A673 (cell line): ENCODE measurements around the gene TOPORS. TPM values are rescaled to one million over a fixed set of nuclear protein-coding genes. Genes with fewer than 3 reads are reported as not detected.

Experiments
- BruUV-seq: library from RNA; stranded (reverse); fragments of 400-500 nt; replicated peaks from 2 replicates; lab custom pipeline; 2021; lab: Mats Ljungman, UMichigan
- CTCF ChIA-PET: fragments of 300-600 bp; sonication (Branson Sonifier 250); formaldehyde crosslinking; loops from one replicate; lab custom pipeline; 2022; ENCODE audit warnings: antibody characterized with exemption; lab: Charles Lee
- POLR2A ChIA-PET: fragments of 300-600 bp; sonication (Branson Sonifier 250); formaldehyde crosslinking; loops from one replicate; lab custom pipeline; 2022; ENCODE audit warnings: antibody characterized with exemption; ENCODE audit not compliant: low non-redundant PET; lab: Charles Lee
- DNase-seq: peaks from one replicate; pipeline ENCODE4 v3.0.0-alpha.2; 2015; ENCODE audit warnings: low spot score
- H3K27ac ChIP-seq: fragments of 200-600 bp; sonication (generic); 2 replicates; pipeline ENCODE4 v1.5.1; 2016; ENCODE audit warnings: mixed run types, low read depth, mild to moderate bottlenecking, mixed read lengths, antibody characterized with exemption, low read length; ENCODE audit not compliant: poor library complexity, severe bottlenecking
- H3K27me3 ChIP-seq: fragments of 200-600 bp; sonication (generic); replicated peaks from 2 replicates; pipeline ENCODE4 v1.6.1; 2017; ENCODE audit warnings: mixed run types, low read depth, mild to moderate bottlenecking, mixed read lengths, antibody characterized with exemption, low read length; ENCODE audit not compliant: insufficient read depth, poor library complexity
- H3K36me3 ChIP-seq: fragments of 200-600 bp; sonication (generic); 2 replicates; pipeline ENCODE4 v1.6.1; 2016; ENCODE audit warnings: mixed run types, mild to moderate bottlenecking, mixed read lengths, antibody characterized with exemption, low read length; ENCODE audit not compliant: insufficient read depth, poor library complexity, severe bottlenecking
- H3K4me1 ChIP-seq: fragments of 200-600 bp; sonication (generic); 2 replicates; pipeline ENCODE4 v1.6.1; 2017; ENCODE audit warnings: mixed run types, mild to moderate bottlenecking, mixed read lengths, antibody characterized with exemption, low read length; ENCODE audit not compliant: insufficient read depth, poor library complexity, severe bottlenecking
- H3K4me3 ChIP-seq: fragments of 200-600 bp; sonication (generic); 2 replicates; pipeline ENCODE4 v1.5.1; 2016; ENCODE audit warnings: low read depth, mixed run types, mild to moderate bottlenecking, mixed read lengths, low read length; ENCODE audit not compliant: poor library complexity, severe bottlenecking
- H3K9me3 ChIP-seq: fragments of 200-600 bp; sonication (generic); 2 replicates; pipeline ENCODE4 v1.6.1; 2016; ENCODE audit warnings: mixed run types, low read depth, mild to moderate bottlenecking, mixed read lengths, antibody characterized with exemption, low read length; ENCODE audit not compliant: poor library complexity, severe bottlenecking
- EZH2 ChIP-seq: fragments of 200-600 bp; sonication (generic); IDR thresholded peaks from 2 replicates; pipeline ENCODE4 v1.6.1; 2017; ENCODE audit warnings: borderline replicate concordance, low read depth, mild to moderate bottlenecking, mixed read lengths, antibody characterized with exemption, low read length; ENCODE audit not compliant: poor library complexity, severe bottlenecking
- intact Hi-C: fragments of 100-400 bp; cut with micrococcal nuclease; formaldehyde crosslinking; loops from one replicate; pipeline ENCODE4 v1.10.0; 2022; ENCODE audit not compliant: unreplicated experiment
- total RNA-seq: library from RNA; stranded (reverse); gene quantifications from 2 replicates; pipeline ENCODE4 v1.2.3, GENCODE V29; 2021
- TF ChIP-seq, protein P1 (sequence below): fragments of 300-800, 200-600 bp; sonication (generic); conservative IDR thresholded peaks from 2 replicates; pipeline ENCODE4 v1.5.1; 2017; ENCODE audit warnings: low read depth, mild to moderate bottlenecking, antibody characterized with exemption, low read length, moderate library complexity, mixed read lengths

The TOPORS gene
- total RNA-seq, 1 experiment from 2014 or later: 25.3 TPM

GRCh38 chr9:32558408-32558934 is 6.1 kb upstream of the TOPORS start:
- DNase-seq: no peak
- H3K4me3 ChIP-seq: no peak overlapping the region
- H3K4me1 ChIP-seq: peaks cover 7% of the 10 kb centered on the region
- H3K27ac ChIP-seq: no peak overlapping the region
- H3K27me3 ChIP-seq: no peaks in the 10 kb centered on the region
- ChIA-PET CTCF (interaction anchor here (0.6 to 0.7 kb wide), 2 partner anchors 14 to 23 kb away, joined by 3 read pairs; no protein-coding TSS in a partner anchor), POLR2A (interaction anchor here (0.8 kb wide), 1 partner anchor 36 kb away, joined by 3 read pairs; no protein-coding TSS in a partner anchor)
- no peaks in the 10 kb centered on the region for H3K9me3 ChIP-seq
- no peaks in the 10 kb centered on the region for H3K36me3 ChIP-seq
- BruUV-seq: no TSS peak
- intact Hi-C loops: no loop called here
- TF ChIP-seq, protein P1, sequence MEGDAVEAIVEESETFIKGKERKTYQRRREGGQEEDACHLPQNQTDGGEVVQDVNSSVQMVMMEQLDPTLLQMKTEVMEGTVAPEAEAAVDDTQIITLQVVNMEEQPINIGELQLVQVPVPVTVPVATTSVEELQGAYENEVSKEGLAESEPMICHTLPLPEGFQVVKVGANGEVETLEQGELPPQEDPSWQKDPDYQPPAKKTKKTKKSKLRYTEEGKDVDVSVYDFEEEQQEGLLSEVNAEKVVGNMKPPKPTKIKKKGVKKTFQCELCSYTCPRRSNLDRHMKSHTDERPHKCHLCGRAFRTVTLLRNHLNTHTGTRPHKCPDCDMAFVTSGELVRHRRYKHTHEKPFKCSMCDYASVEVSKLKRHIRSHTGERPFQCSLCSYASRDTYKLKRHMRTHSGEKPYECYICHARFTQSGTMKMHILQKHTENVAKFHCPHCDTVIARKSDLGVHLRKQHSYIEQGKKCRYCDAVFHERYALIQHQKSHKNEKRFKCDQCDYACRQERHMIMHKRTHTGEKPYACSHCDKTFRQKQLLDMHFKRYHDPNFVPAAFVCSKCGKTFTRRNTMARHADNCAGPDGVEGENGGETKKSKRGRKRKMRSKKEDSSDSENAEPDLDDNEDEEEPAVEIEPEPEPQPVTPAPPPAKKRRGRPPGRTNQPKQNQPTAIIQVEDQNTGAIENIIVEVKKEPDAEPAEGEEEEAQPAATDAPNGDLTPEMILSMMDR: no peak
- no peak for TF ChIP-seq EZH2

DNA sequence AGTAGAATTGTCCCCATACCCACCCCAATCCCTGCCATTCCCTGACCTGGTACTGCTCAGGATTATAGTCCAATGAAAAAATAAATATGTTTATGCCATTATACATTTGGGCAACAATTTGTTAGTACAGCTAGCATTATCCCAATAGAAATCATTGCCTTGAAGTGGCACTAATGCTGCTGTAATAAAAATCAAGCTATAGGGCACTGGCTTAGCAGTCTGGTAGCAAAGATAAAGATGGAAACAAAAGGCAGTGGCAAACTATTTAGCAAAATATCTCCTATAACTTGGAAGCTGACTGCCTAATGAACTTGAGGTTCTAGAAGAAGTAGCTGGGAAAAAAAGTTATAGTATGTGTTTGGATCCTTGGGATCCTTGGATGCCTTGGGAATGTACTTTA is 2.2 kb upstream of the TOPORS start:
- CTCF ChIA-PET: no interaction called here
- H3K36me3 ChIP-seq: no peaks in the 10 kb centered on the region
- BruUV-seq: no TSS peak
- DNase-seq: no peak
- intact Hi-C loops: no loop called here
- POLR2A ChIA-PET: no interaction called here
- no peaks in the 10 kb centered on the region for H3K9me3 ChIP-seq
- H3K4me3 ChIP-seq: no peak overlapping the region
- H3K27me3 ChIP-seq: no peaks in the 10 kb centered on the region
- no peak for TF ChIP-seq EZH2
- TF ChIP-seq, protein P1: no peak
- no peak overlapping the region for H3K27ac ChIP-seq
- peaks cover 12% of the 10 kb centered on the region for H3K4me1 ChIP-seq

DNA sequence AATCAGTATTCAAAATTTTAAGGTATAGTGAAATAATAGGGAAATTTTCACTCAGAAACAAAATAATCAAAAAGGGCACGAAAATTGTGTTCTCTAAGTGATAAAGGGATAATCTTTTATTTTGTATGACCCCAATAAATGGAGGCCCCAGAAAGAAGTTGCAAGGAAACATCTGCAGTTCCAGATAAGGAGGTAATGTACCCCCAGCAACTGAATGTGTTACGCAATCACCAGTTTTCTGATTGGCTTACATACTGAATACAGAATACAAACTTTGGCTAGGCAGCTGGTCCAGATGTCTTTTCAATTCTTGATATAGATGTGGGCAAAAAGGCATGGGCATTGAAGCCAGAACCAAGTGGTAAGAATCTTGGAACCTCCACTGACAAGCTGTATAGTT is 1.7 kb upstream of the TOPORS start:
- BruUV-seq: no TSS peak
- POLR2A ChIA-PET: no interaction called here
- no peak for TF ChIP-seq EZH2
- TF ChIP-seq, protein P1: no peak
- CTCF ChIA-PET: no interaction called here
- peak; percentile 13 for DNase-seq
- H3K36me3 ChIP-seq: no peaks in the 10 kb centered on the region
- H3K27me3 ChIP-seq: no peaks in the 10 kb centered on the region
- no peak overlapping the region for H3K27ac ChIP-seq
- H3K4me1 ChIP-seq: peaks cover 12% of the 10 kb centered on the region
- no peak overlapping the region for H3K4me3 ChIP-seq
- intact Hi-C loops: no loop called here
- H3K9me3 ChIP-seq: no peaks in the 10 kb centered on the region
